ENCODE data around the gene PON1. TPM values are rescaled to one million over a fixed set of nuclear protein-coding genes. Genes with fewer than 3 reads are reported as not detected.

The PON1 gene
- total RNA-seq, 2 experiments from 2014 or later = not detected

- no peaks in the 10 kb centered on the region for H3K36me3 Mint-ChIP-seq
- no peak overlapping the region for H3K4me3 Mint-ChIP-seq
- H3K4me1 Mint-ChIP-seq = no peaks in the 10 kb centered on the region
- DNase-seq = no peak
- H3K27me3 Mint-ChIP-seq = peaks cover 10% of the 10 kb centered on the region
- no peaks in the 10 kb centered on the region for H3K9me3 Mint-ChIP-seq
- H3K27ac Mint-ChIP-seq = no peak overlapping the region
Observed at GRCh38 chr7:95253986-95254385, 70.3 kb downstream of the PON1 start.

GRCh38 chr7:95251966-95252365 is 72.4 kb downstream of the PON1 start:
- DNase-seq = no peak
- Mint-ChIP-seq H3K27ac (no peak overlapping the region), H3K9me3 (no peaks in the 10 kb centered on the region), H3K4me1 (no peaks in the 10 kb centered on the region), H3K4me3 (no peak overlapping the region), H3K36me3 (no peaks in the 10 kb centered on the region), H3K27me3 (peaks cover 10% of the 10 kb centered on the region)

GRCh38 chr7:95250571-95250970 is 73.8 kb downstream of the PON1 start:
- Mint-ChIP-seq H3K36me3 (no peaks in the 10 kb centered on the region), H3K4me3 (no peak overlapping the region), H3K27me3 (peaks cover 14% of the 10 kb centered on the region), H3K27ac (no peak overlapping the region), H3K9me3 (no peaks in the 10 kb centered on the region), H3K4me1 (no peaks in the 10 kb centered on the region)
- DNase-seq = no peak

Other genes with a start within 250 kb of the PON1 start
- gene PON3, start 71.8 kb upstream of the PON1 start, total RNA-seq = under 1 TPM in 1 of 2 experiments, not detected in 1; 0.32 TPM
- 1 to 10 TPM; 3.5 to 4.5 TPM for gene PON2, start 110.5 kb upstream of the PON1 start, total RNA-seq
- gene ASB4, start 161.4 kb upstream of the PON1 start, total RNA-seq = not detected

All from activated naive CD8-positive, alpha-beta T cell treated with anti-CD3 and anti-CD28 coated beads for 36 hours (primary cell).